GM18873 (cell line): ENCODE measurements around the gene WFDC2.

Experiments used
- ATAC-seq: cut with Tn5 transposase; IDR thresholded peaks from one replicate; pipeline ENCODE4 v1.9.1; 2021; ENCODE audit warnings: mild to moderate bottlenecking, moderate library complexity, moderate number of reproducible peaks; ENCODE audit not compliant: unreplicated experiment, low FRiP score

The WFDC2 gene

GRCh38 chr20:45489083-45489531 lies 19.6 kb downstream of the WFDC2 start:
- no peak for ATAC-seq

GRCh38 chr20:45495501-45495941 lies 26.0 kb downstream of the WFDC2 start:
- no peak for ATAC-seq

GRCh38 chr20:45496166-45496565 lies 26.6 kb downstream of the WFDC2 start:
- no peak for ATAC-seq

GRCh38 chr20:45497971-45498494 lies 28.5 kb downstream of the WFDC2 start:
- ATAC-seq, result no peak

- no peak for ATAC-seq
These were observed 30.5 kb downstream of the WFDC2 start for GRCh38 chr20:45500022-45500421.

GRCh38 chr20:45501600-45501999 lies 32.0 kb downstream of the WFDC2 start:
- ATAC-seq, result no peak

- no peak for ATAC-seq
These were observed 33.0 kb downstream of the WFDC2 start for GRCh38 chr20:45502561-45502960.

GRCh38 chr20:45503403-45503802 lies 33.9 kb downstream of the WFDC2 start:
- no peak for ATAC-seq

- no peak for ATAC-seq
These were observed 36.8 kb downstream of the WFDC2 start for GRCh38 chr20:45506398-45506797.

GRCh38 chr20:45507011-45507820 lies 37.7 kb downstream of the WFDC2 start:
- ATAC-seq, result no peak

GRCh38 chr20:45508068-45508886 lies 38.7 kb downstream of the WFDC2 start:
- no peak for ATAC-seq

- no peak for ATAC-seq
These were observed 39.5 kb downstream of the WFDC2 start for GRCh38 chr20:45509091-45509490.

GRCh38 chr20:45510242-45510862 lies 40.8 kb downstream of the WFDC2 start:
- ATAC-seq, result no peak

GRCh38 chr20:45515147-45515913 lies 45.8 kb downstream of the WFDC2 start, which contains the start of gene SPINT3:
SPINT3 (minus strand) TSS chr20:45515622; CDS start chr20:45515608, 14 bp downstream.
- ATAC-seq, result no peak

GRCh38 chr20:45518282-45518681 lies 48.7 kb downstream of the WFDC2 start:
- ATAC-seq, result no peak

GRCh38 chr20:45523821-45524220 lies 54.3 kb downstream of the WFDC2 start:
- ATAC-seq, result no peak

- no peak for ATAC-seq
These were observed 57.7 kb downstream of the WFDC2 start for GRCh38 chr20:45527294-45527693.
